Lower leg skin (tissue), 4 donors: ENCODE data around the gene CTIF. TPM values are rescaled to one million over a fixed set of nuclear protein-coding genes. Genes with fewer than 3 reads are reported as not detected.

Experiments
- DNase-seq, 2 donors: peaks; one replicate each; pipeline ENCODE4 v3.0.0-alpha.2; 2019; ENCODE audit warnings: low spot score in 2 of 2
- H3K4me3 ChIP-seq: fragments of 200-600 bp; sonication (generic); 2 replicates; pipeline ENCODE4 v1.5.1; 2017; ENCODE audit warnings: mild to moderate bottlenecking, low read depth; ENCODE audit not compliant: poor library complexity, severe bottlenecking
- POLR2A ChIP-seq, 2 donors: fragments of 450-650 bp; IDR thresholded peaks; one replicate each; pipeline ENCODE4 v1.6.1; 2016 to 2017; ENCODE audit warnings: antibody characterized with exemption in 2 of 2, mild to moderate bottlenecking in 1 of 2, moderate library complexity in 1 of 2
- WGBS, 2 donors: methylation state at CpG; one replicate each; pipeline ENCODE4 v1.1.5; 2018; 5-methylcytosine and 5-hydroxymethylcytosine counted together
- intact Hi-C: fragments of 100-400 bp; cut with DNase I; formaldehyde crosslinking; loops from one replicate; pipeline ENCODE4 v1.15.0; 2023; ENCODE audit warnings: low total_unique reads
- total RNA-seq, 4 donors: library from RNA; depleted of rRNA; stranded (reverse); fragments of >200 nt; gene quantifications; one replicate each; pipeline ENCODE4 v1.1.0, GENCODE V29; 2016
- TF ChIP-seq, protein P1 (sequence below), 3 donors: fragments of 450-650 bp; IDR thresholded peaks; one replicate each; pipeline ENCODE4 v1.5.1; 2016; ENCODE audit warnings: antibody characterized with exemption in 3 of 3, mild to moderate bottlenecking in 3 of 3, moderate library complexity in 2 of 3

CTIF gene
- total RNA-seq, 4 donors from 2014 or later, result 22.6 to 44.0 (median 30.2) TPM

DNA sequence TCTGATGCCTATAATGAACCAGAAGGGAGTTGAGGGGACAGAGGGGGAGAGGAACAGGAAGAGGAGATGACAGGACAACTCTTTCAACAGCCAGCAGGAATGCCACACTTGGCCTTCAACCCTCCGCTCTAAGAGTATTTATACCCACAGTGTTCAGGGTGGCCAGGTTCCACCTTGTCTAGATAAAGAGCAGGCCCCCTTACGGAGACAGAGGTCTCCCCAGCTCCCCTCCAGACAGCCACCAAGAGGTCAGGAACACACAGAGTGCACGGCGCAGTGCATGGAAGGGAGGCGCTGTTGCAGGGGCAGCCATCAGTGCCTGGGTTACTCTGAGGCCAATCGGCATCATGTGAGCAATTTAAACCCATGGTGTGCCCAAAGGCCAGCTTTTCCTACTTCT lies 235.0 kb downstream of the CTIF start:
- TF ChIP-seq POLR2A (IDR thresholded peaks at IDR 0.05), result no peak
- TF ChIP-seq, protein P1, sequence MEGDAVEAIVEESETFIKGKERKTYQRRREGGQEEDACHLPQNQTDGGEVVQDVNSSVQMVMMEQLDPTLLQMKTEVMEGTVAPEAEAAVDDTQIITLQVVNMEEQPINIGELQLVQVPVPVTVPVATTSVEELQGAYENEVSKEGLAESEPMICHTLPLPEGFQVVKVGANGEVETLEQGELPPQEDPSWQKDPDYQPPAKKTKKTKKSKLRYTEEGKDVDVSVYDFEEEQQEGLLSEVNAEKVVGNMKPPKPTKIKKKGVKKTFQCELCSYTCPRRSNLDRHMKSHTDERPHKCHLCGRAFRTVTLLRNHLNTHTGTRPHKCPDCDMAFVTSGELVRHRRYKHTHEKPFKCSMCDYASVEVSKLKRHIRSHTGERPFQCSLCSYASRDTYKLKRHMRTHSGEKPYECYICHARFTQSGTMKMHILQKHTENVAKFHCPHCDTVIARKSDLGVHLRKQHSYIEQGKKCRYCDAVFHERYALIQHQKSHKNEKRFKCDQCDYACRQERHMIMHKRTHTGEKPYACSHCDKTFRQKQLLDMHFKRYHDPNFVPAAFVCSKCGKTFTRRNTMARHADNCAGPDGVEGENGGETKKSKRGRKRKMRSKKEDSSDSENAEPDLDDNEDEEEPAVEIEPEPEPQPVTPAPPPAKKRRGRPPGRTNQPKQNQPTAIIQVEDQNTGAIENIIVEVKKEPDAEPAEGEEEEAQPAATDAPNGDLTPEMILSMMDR (IDR thresholded peaks at IDR 0.05), result no peak
- WGBS, 2 donors, result 95 to 98% methylated on average over 6 of the region's 6 CpGs
- DNase-seq, result no peak
- no peak overlapping the region for H3K4me3 ChIP-seq
- intact Hi-C loops, result no loop called here

DNA sequence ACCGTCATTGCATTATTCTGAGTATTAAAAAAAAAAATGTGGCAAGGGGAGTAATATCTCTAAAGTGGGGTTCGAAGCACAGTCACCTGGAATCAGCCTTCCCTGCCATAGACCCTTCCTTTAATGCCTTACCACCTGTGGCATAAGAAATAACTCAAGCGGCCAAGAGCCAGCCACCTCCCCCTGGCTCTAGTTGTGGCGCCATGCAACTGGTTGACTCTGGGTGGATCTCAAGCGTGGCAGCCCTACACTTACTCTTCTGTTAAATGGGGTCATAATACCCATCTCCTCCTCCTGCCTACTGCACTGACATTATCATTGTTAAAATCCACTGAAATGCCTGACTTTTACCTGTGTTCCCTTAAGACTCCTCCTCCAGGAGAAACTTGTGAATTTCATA lies 236.1 kb downstream of the CTIF start:
- H3K4me3 ChIP-seq, result no peak overlapping the region
- intact Hi-C loops, result no loop called here
- no peak for DNase-seq
- TF ChIP-seq, protein P1 (IDR thresholded peaks at IDR 0.05), result no peak
- TF ChIP-seq POLR2A (IDR thresholded peaks at IDR 0.05), result no peak
- WGBS, 2 donors, result 96 to 98% methylated on average over 5 of the region's 5 CpGs

- 89 to 90% methylated on average over 12 of the region's 12 CpGs for WGBS, 2 donors
- DNase-seq, result no peak
- intact Hi-C loops, result no loop called here
- no peak for TF ChIP-seq POLR2A (IDR thresholded peaks at IDR 0.05)
- TF ChIP-seq, protein P1 (IDR thresholded peaks at IDR 0.05), result no peak
- no peak overlapping the region for H3K4me3 ChIP-seq
Measured at GRCh38 chr18:48775372-48776155, 236.7 kb downstream of the CTIF start.

GRCh38 chr18:48776156-48776555 lies 237.3 kb downstream of the CTIF start:
- intact Hi-C loops, result no loop called here
- TF ChIP-seq POLR2A (IDR thresholded peaks at IDR 0.05), result no peak
- TF ChIP-seq, protein P1 (IDR thresholded peaks at IDR 0.05), result no peak
- DNase-seq, result no peak
- 94 to 96% methylated on average over 4 of the region's 5 CpGs for WGBS, 2 donors
- no peak overlapping the region for H3K4me3 ChIP-seq

DNA sequence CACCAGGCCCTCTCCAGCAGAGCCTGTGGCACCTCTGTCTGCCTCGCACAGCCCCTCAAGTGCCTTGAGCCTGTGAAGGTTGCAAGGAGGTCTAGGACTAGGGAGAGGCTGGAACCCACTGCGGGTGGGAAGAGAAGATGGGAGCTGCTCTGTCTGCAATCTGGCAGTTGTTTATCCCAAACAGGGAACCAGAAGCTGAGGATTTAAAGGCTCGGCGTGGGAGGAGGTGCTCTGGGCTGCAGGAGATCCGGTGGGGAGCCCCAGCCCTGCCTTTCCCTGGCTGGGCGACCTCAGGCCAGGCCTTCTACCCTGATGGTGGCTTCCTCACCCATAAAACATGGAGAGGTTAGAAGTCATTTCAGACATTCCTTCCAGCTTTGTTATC lies 237.8 kb downstream of the CTIF start:
- 82 to 86% methylated on average over 6 of the region's 6 CpGs for WGBS, 2 donors
- TF ChIP-seq, protein P1 (IDR thresholded peaks at IDR 0.05), result no peak
- TF ChIP-seq POLR2A (IDR thresholded peaks at IDR 0.05), result no peak
- no peak for DNase-seq
- intact Hi-C loops, result no loop called here
- no peak overlapping the region for H3K4me3 ChIP-seq
